Endothelial cell of umbilical vein (primary cell): ENCODE measurements around the gene MED25. TPM values are rescaled to one million over a fixed set of nuclear protein-coding genes. Genes with fewer than 3 reads are reported as not detected.
A peak's percentile ranks its signal among the peaks of the same experiment; 100 is the strongest.

Experiments used
- BruUV-seq: library from RNA; stranded (reverse); fragments of 400-500 nt; replicated peaks from 2 replicates; lab custom pipeline; 2021; lab: Mats Ljungman, UMichigan
- CTCF ChIA-PET: fragments of 300-600, 350-600 bp; sonication (Branson Sonifier 250); formaldehyde crosslinking; loops from one replicate; lab custom pipeline; 2021; ENCODE audit warnings: antibody characterized with exemption, inconsistent platforms; lab: Charles Lee
- POLR2A ChIA-PET: fragments of 300-600, 350-600 bp; sonication (Branson Sonifier 250); formaldehyde crosslinking; loops from one replicate; lab custom pipeline; 2021; ENCODE audit warnings: antibody characterized with exemption, inconsistent platforms; lab: Charles Lee
- DNase-seq: peaks from one replicate; pipeline ENCODE4 v3.0.0-alpha.2; 2011; ENCODE audit warnings: low read depth, low spot score
- FAIRE-seq: peaks from 2 replicates; lab custom pipeline; 2011; peaks lifted over from hg19 to GRCh38; lab: Jason Lieb, UNC
- H2AFZ ChIP-seq: 2 replicates; pipeline ENCODE4 v1.6.0; 2012; ENCODE audit warnings: low read depth, low read length, control low read depth, inconsistent platforms
- H3K27ac ChIP-seq: 2 replicates; pipeline ENCODE4 v1.5.1; 2011; ENCODE audit warnings: low read depth, mild to moderate bottlenecking, control low read depth, low read length, moderate library complexity; ENCODE audit not compliant: insufficient read depth
- H3K27me3 ChIP-seq, 2 experiments: 2 replicates each; pipeline versions ENCODE4 v1.6.0 to v1.6.1; 2011; ENCODE audit warnings: low read length in 2 of 2, mixed read lengths in 1 of 2; ENCODE audit not compliant: control insufficient read depth in 2 of 2, insufficient read depth in 2 of 2
- H3K36me3 ChIP-seq, 2 experiments: 2 replicates in 1 of 2; 3 replicates in 1 of 2; pipeline ENCODE4 v1.5.1; 2011; ENCODE audit warnings: low read length in 2 of 2, mild to moderate bottlenecking in 1 of 2, moderate library complexity in 1 of 2; ENCODE audit not compliant: control insufficient read depth in 2 of 2, insufficient read depth in 2 of 2; ENCODE audit errors: extremely low read depth in 1 of 2
- H3K4me1 ChIP-seq: 3 replicates; pipeline ENCODE4 v1.5.1; 2011; ENCODE audit warnings: mild to moderate bottlenecking, low read length; ENCODE audit not compliant: control insufficient read depth, insufficient read depth; ENCODE audit errors: extremely low read depth
- H3K4me2 ChIP-seq: 2 replicates; pipeline ENCODE4 v1.6.1; 2011; ENCODE audit warnings: low read length, control low read depth, mixed read lengths; ENCODE audit not compliant: insufficient read depth
- H3K4me3 ChIP-seq, 3 experiments: fragments of 200-600 bp in 1 of 3; sonication (generic), shearing (Covaris generic) in 1 of 3; replicated peaks in 1 of 3; 2 replicates each; pipeline ENCODE4 v1.5.1; 2011 to 2016; ENCODE audit warnings: control low read depth in 3 of 3, low read length in 3 of 3, mild to moderate bottlenecking in 2 of 3, inconsistent platforms in 1 of 3, low read depth in 1 of 3, moderate library complexity in 1 of 3; ENCODE audit not compliant: insufficient read depth in 1 of 3
- H3K79me2 ChIP-seq: 2 replicates; pipeline ENCODE4 v1.6.0; 2012; ENCODE audit warnings: low read length, inconsistent platforms; ENCODE audit not compliant: control insufficient read depth, insufficient read depth
- H3K9ac ChIP-seq: replicated peaks from 2 replicates; pipeline ENCODE3; 2011; ENCODE audit warnings: low read length, control low read depth; ENCODE audit not compliant: insufficient read depth; ENCODE audit errors: extremely low read depth
- H3K9me1 ChIP-seq: replicated peaks from 3 replicates; pipeline ENCODE4 v1.6.0; 2011; ENCODE audit warnings: mild to moderate bottlenecking, low read length; ENCODE audit not compliant: control insufficient read depth, insufficient read depth; ENCODE audit errors: extremely low read depth
- H3K9me3 ChIP-seq: replicated peaks from 2 replicates; pipeline ENCODE4 v1.5.1; 2012; ENCODE audit warnings: low read length, inconsistent platforms; ENCODE audit not compliant: control insufficient read depth, insufficient read depth
- H4K20me1 ChIP-seq: replicated peaks from 2 replicates; pipeline ENCODE3; 2011; ENCODE audit warnings: mild to moderate bottlenecking, low read length; ENCODE audit not compliant: control insufficient read depth, insufficient read depth; ENCODE audit errors: extremely low read depth
- MYC ChIP-seq: IDR thresholded peaks from one replicate; pipeline ENCODE4 v1.6.1; 2011; ENCODE audit warnings: mild to moderate bottlenecking, low read depth, low read length
- POLR2A ChIP-seq: IDR thresholded peaks from 2 replicates; pipeline ENCODE4 v1.6.1; 2012; ENCODE audit warnings: low read depth, mild to moderate bottlenecking, control low read depth, low read length
- POLR2AphosphoS5 ChIP-seq: IDR thresholded peaks from 2 replicates; pipeline ENCODE4 v1.6.1; 2012; ENCODE audit warnings: low read depth, mild to moderate bottlenecking, control low read depth, low read length, moderate library complexity; ENCODE audit not compliant: insufficient read depth
- dilution Hi-C: fragments of 300-500 bp; cut with MboI; formaldehyde crosslinking; loops from one replicate; pipeline ENCODE4 v1.15.0; 2019; ENCODE audit warnings: low sequenced_read_pairs; ENCODE audit not compliant: extremely low pct_ligation_motif_present
- intact Hi-C: fragments of 100-400 bp; cut with micrococcal nuclease; formaldehyde crosslinking; loops from one replicate; pipeline ENCODE4 v1.10.0; 2022
- polyA plus RNA-seq, 4 experiments: library from polyadenylated mRNA; depleted of rRNA in 3 of 4; stranded (reverse) in 3 of 4; unstranded in 1 of 4; fragments of >200 nt; gene quantifications; 2 replicates each; pipeline versions ENCODE4 v1.2.1 to v1.2.3, GENCODE V29; 2011 to 2012; ENCODE audit warnings: missing spikeins in 1 of 4
- total RNA-seq: library from RNA; stranded (reverse); gene quantifications from 2 replicates; pipeline ENCODE4 v1.2.3, GENCODE V29; 2021
- TF ChIP-seq, protein P1 (sequence below), 2 donors: IDR thresholded peaks; 1 replicate in 1 of 2; 2 replicates in 1 of 2; pipeline ENCODE4 v1.5.1; 2011; ENCODE audit warnings: low read length in 2 of 2, mild to moderate bottlenecking in 2 of 2, moderate library complexity in 2 of 2, control low read depth in 1 of 2, inconsistent platforms in 1 of 2, low read depth in 1 of 2; ENCODE audit not compliant: insufficient read depth in 1 of 2; ENCODE audit errors: extremely low read depth in 1 of 2

Gene MED25
- total and polyA plus RNA-seq, 2 donors (not counting 3 experiments of a cell fraction or from before 2014, with no cell fraction given), result 31.7 to 62.9 TPM

GRCh38 chr19:49809160-49809940 lies 8.7 kb upstream of the MED25 start:
- H3K9me1 ChIP-seq, result no peaks in the 10 kb centered on the region
- FAIRE-seq (no peak), DNase-seq (peak; percentile 18)
- peak overlapping the region; percentile 83 for H2AFZ ChIP-seq
- CTCF ChIA-PET, result interaction anchor here (0.8 to 1.1 kb wide), 2 partner anchors 50 to 58 kb away, joined by 3 read pairs; no protein-coding TSS in a partner anchor
- peak overlapping the region; percentile 51 for H3K9ac ChIP-seq
- H3K4me1 ChIP-seq, result peaks cover 20% of the 10 kb centered on the region
- TF ChIP-seq POLR2AphosphoS5, result no peak
- TF ChIP-seq POLR2A, result peak; percentile 30
- TF ChIP-seq, protein P1, sequence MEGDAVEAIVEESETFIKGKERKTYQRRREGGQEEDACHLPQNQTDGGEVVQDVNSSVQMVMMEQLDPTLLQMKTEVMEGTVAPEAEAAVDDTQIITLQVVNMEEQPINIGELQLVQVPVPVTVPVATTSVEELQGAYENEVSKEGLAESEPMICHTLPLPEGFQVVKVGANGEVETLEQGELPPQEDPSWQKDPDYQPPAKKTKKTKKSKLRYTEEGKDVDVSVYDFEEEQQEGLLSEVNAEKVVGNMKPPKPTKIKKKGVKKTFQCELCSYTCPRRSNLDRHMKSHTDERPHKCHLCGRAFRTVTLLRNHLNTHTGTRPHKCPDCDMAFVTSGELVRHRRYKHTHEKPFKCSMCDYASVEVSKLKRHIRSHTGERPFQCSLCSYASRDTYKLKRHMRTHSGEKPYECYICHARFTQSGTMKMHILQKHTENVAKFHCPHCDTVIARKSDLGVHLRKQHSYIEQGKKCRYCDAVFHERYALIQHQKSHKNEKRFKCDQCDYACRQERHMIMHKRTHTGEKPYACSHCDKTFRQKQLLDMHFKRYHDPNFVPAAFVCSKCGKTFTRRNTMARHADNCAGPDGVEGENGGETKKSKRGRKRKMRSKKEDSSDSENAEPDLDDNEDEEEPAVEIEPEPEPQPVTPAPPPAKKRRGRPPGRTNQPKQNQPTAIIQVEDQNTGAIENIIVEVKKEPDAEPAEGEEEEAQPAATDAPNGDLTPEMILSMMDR (IDR thresholded peaks at IDR 0.05; ENCODE audit: extremely low read depth in 1 of 2, insufficient read depth in 1 of 2, low read depth in 1 of 2, low read length in 2 of 2), result peak in 1 of 2 donors; percentile 9
- TF ChIP-seq MYC, result no peak
- H3K79me2 ChIP-seq, result no peaks in the 10 kb centered on the region
- peak overlapping the region; percentile 46 to 59 (median 59) for H3K4me3 ChIP-seq
- H3K4me2 ChIP-seq, result peak overlapping the region; percentile 65
- no peaks in the 10 kb centered on the region for H4K20me1 ChIP-seq
- POLR2A ChIA-PET, result interaction anchor here (0.6 kb wide), 1 partner anchor 49 kb away, joined by 3 read pairs; no protein-coding TSS in a partner anchor
- dilution Hi-C loops, result no loop called here
- H3K27ac ChIP-seq, result no peak overlapping the region
- no peaks in the 10 kb centered on the region for H3K9me3 ChIP-seq
- H3K36me3 ChIP-seq, result no peaks in the 10 kb centered on the region
- H3K27me3 ChIP-seq, result no peaks in the 10 kb centered on the region
- no TSS peak for BruUV-seq
- intact Hi-C loops, result loop anchor here (2.0 to 5.0 kb wide), 3 partner anchors 43 to 312 kb away; partner anchors contain the start of genes ADM5, AP2A1 and RPS11
